ENCODE measurements around the gene MAP1S. TPM values are rescaled to one million over a fixed set of nuclear protein-coding genes. Genes with fewer than 3 reads are reported as not detected.
"Not testable (repeated sequence)": the region's sequence is repeated elsewhere in the genome, so short reads cannot be mapped to it uniquely, and the experiment has no call there.

The MAP1S gene
- total RNA-seq, 2 donors from 2014 or later = 26.8 to 31.2 TPM

DNA sequence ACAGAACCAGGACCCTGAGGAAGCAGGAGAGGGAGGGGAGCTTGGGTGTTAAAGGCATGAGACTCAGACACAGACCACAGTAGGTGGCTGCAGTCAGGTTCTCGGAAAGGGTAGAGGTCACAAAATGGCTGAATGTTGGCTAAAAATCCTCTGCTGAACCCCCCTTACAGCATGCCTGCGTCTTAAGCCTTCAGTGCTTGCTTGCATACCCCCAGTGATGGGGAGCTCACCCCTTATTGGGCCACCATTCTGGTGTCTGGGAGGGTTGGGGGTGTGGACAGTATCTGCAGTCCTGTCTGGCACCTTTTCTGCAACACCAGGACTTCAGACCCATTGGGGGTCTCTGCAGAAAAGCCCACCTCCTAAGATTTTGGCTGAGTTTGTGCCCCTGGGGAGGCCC lies 61.5 kb downstream of the MAP1S start:
- DNase-seq (ENCODE audit: low spot score) = no peak
- Histone ChIP-seq H3K27me3 (peaks cover 0 to 7% of the 10 kb centered on the region in 2 donors), H3K27ac (no peak overlapping the region), H3K4me1 (peaks cover 0 to 11% of the 10 kb centered on the region in 2 donors), H3K4me3 (no peak overlapping the region), H3K9me3 (no peaks in the 10 kb centered on the region), H3K36me3 (no peaks in the 10 kb centered on the region)
- TF ChIP-seq, protein P1, sequence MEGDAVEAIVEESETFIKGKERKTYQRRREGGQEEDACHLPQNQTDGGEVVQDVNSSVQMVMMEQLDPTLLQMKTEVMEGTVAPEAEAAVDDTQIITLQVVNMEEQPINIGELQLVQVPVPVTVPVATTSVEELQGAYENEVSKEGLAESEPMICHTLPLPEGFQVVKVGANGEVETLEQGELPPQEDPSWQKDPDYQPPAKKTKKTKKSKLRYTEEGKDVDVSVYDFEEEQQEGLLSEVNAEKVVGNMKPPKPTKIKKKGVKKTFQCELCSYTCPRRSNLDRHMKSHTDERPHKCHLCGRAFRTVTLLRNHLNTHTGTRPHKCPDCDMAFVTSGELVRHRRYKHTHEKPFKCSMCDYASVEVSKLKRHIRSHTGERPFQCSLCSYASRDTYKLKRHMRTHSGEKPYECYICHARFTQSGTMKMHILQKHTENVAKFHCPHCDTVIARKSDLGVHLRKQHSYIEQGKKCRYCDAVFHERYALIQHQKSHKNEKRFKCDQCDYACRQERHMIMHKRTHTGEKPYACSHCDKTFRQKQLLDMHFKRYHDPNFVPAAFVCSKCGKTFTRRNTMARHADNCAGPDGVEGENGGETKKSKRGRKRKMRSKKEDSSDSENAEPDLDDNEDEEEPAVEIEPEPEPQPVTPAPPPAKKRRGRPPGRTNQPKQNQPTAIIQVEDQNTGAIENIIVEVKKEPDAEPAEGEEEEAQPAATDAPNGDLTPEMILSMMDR (IDR thresholded peaks at IDR 0.05) = no peak

DNA sequence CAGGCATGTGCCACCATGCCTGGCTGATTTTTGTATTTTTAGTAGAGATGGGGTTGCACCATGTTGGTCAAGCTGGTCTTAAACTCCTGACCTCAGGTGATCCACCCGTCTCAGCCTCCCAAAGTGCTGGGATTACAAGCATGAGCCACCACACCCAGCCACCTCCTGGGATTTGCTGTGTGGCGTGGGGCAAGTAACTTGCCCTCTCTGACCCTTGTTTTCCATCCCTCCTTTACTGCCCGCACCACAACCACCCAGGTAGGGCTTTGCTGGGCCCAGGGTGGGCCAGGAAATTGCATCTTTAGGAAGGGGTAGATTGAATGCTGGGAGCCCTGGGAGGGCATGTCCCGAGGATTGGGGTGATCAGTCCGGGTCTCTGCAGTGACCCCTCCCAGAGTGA lies 64.4 kb downstream of the MAP1S start:
- not testable (repeated sequence) for DNase-seq (ENCODE audit: low spot score); H3K27ac ChIP-seq; H3K27me3 ChIP-seq; H3K9me3 ChIP-seq; H3K36me3 ChIP-seq; H3K4me1 ChIP-seq; H3K4me3 ChIP-seq

Other genes starting within 250 kb of the MAP1S start
- 10 to 100 TPM; 31.2 to 65.6 TPM for gene SLC27A1, start 249.0 kb upstream of the MAP1S start, total RNA-seq
- 10 to 100 TPM; 20.4 to 35.9 TPM for gene PGLS, start 207.8 kb upstream of the MAP1S start, total RNA-seq
- 10 to 100 TPM; 28.3 to 30.8 TPM for gene COLGALT1, start 163.8 kb upstream of the MAP1S start, total RNA-seq
- under 1 TPM in 1 of 2 donors, not detected in 1; 0.08 TPM for gene UNC13A, start 31.1 kb upstream of the MAP1S start, total RNA-seq
- gene FCHO1, start 32.0 kb downstream of the MAP1S start, total RNA-seq = 1 to 10 TPM in 1 of 2 donors, under 1 TPM in 1; 0.19 to 1.3 TPM
- not detected for gene B3GNT3, start 75.7 kb downstream of the MAP1S start, total RNA-seq
- not detected for gene INSL3, start 102.0 kb downstream of the MAP1S start, total RNA-seq
- gene JAK3, start 128.5 kb downstream of the MAP1S start, total RNA-seq = 1 to 10 TPM in 1 of 2 donors, under 1 TPM in 1; 0.93 to 4.0 TPM
- 100 to 1,000 TPM; 496 to 916 TPM for gene RPL18A, start 140.4 kb downstream of the MAP1S start, total RNA-seq
- gene SLC5A5, start 152.5 kb downstream of the MAP1S start, total RNA-seq = not detected
- 10 to 100 TPM; 56.7 to 65.5 TPM for gene CCDC124, start 213.5 kb downstream of the MAP1S start, total RNA-seq
- gene KCNN1, start 247.6 kb downstream of the MAP1S start, total RNA-seq = under 1 TPM; 0.56 to 0.63 TPM